ENCODE data around the gene HEG1.

The HEG1 gene

GRCh38 chr3:124973290-124973689 lies 82.5 kb downstream of the HEG1 start:
- no peak for DNase-seq (ENCODE audit: low spot score)

DNA sequence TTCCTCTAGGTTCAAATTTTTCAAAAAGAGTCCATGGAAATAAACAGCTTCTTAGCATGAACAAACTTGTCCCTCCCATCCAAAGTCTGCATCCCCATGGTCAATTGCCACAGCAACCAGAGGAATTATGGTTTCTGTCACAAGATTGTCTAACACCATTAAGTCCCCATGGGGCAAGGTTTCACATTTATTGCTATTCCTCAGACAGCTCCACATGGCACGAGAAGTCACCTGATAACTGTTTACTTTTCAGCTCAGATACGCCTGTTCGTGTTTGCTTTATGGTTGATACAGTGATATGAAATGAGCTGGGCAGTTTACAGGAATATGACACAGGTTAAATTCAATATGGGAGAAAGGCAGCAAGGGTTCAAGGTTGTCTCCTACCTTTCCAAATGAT lies 83.3 kb downstream of the HEG1 start:
- Histone ChIP-seq H3K4me2 (ENCODE audit: insufficient read depth, low read length, poor library complexity, severe bottlenecking) (no peak overlapping the region), H4K91ac (ENCODE audit: low read depth, low read length, poor library complexity) (no peak overlapping the region), H3K4me1 (ENCODE audit: control insufficient read depth in 2 of 2, insufficient read depth in 1 of 2, low read depth in 1 of 2, low read length in 2 of 2) (no peaks in the 10 kb centered on the region), H2AK5ac (ENCODE audit: low read depth, low read length) (no peak overlapping the region), H3K4me3 (ENCODE audit: low read length in 2 of 2) (no peak overlapping the region), H3K4ac (ENCODE audit: low read length) (no peak overlapping the region), H4K8ac (ENCODE audit: low read depth, low read length) (no peak overlapping the region), H3K14ac (ENCODE audit: low read length) (no peak overlapping the region), H2BK5ac (ENCODE audit: low read length) (no peak overlapping the region), H3K9me3 (replicated peaks in 1 of 2; ENCODE audit: control insufficient read depth in 2 of 2, insufficient read depth in 1 of 2, low read depth in 1 of 2, low read length in 2 of 2) (no peaks in the 10 kb centered on the region), H3K27me3 (ENCODE audit: control insufficient read depth in 3 of 3, insufficient read depth in 3 of 3, low read depth in 1 of 3, low read length in 3 of 3) (no peaks in the 10 kb centered on the region), H2BK120ac (ENCODE audit: low read depth, low read length) (no peak overlapping the region), H3K18ac (ENCODE audit: low read length) (no peak overlapping the region), H3K23ac (ENCODE audit: low read depth, low read length, poor library complexity) (no peak overlapping the region), H3K27ac (replicated peaks; ENCODE audit: low read length) (no peak overlapping the region), H2BK12ac (ENCODE audit: low read length) (no peak overlapping the region), H2AFZ (ENCODE audit: low read length) (no peak overlapping the region), H3K36me3 (replicated peaks in 1 of 2; ENCODE audit: control insufficient read depth in 2 of 2, insufficient read depth in 2 of 2, low read length in 2 of 2) (peaks cover 7 to 75% of the 10 kb centered on the region in 2 donors), H3K79me1 (ENCODE audit: low read depth, low read length) (no peaks in the 10 kb centered on the region), H2BK15ac (ENCODE audit: low read length) (no peak overlapping the region), H3K9ac (ENCODE audit: low read depth, low read length, poor library complexity) (no peak overlapping the region)
- WGBS, 2 donors (ENCODE audit: extremely low coverage in 2 of 2, insufficient read length in 2 of 2, insufficient replicate concordance in 1 of 2): no CpG with 5 or more reads among the region's 3 CpGs
- no peak for DNase-seq (ENCODE audit: low spot score)

More at GRCh38 chr3:124973290-124973689, 82.5 kb downstream of the HEG1 start:
- Histone ChIP-seq H4K91ac (ENCODE audit: low read depth, low read length, poor library complexity) (no peak overlapping the region), H3K4ac (ENCODE audit: low read length) (no peak overlapping the region), H3K4me3 (ENCODE audit: low read length in 2 of 2) (no peak overlapping the region), H3K27me3 (ENCODE audit: control insufficient read depth in 3 of 3, insufficient read depth in 3 of 3, low read depth in 1 of 3, low read length in 3 of 3) (no peaks in the 10 kb centered on the region), H2BK15ac (ENCODE audit: low read length) (no peak overlapping the region), H2AFZ (ENCODE audit: low read length) (no peak overlapping the region), H3K9ac (ENCODE audit: low read depth, low read length, poor library complexity) (no peak overlapping the region), H2BK120ac (ENCODE audit: low read depth, low read length) (no peak overlapping the region), H2BK12ac (ENCODE audit: low read length) (no peak overlapping the region), H2BK5ac (ENCODE audit: low read length) (no peak overlapping the region), H3K23ac (ENCODE audit: low read depth, low read length, poor library complexity) (no peak overlapping the region), H3K14ac (ENCODE audit: low read length) (no peak overlapping the region), H3K36me3 (replicated peaks in 1 of 2; ENCODE audit: control insufficient read depth in 2 of 2, insufficient read depth in 2 of 2, low read length in 2 of 2) (peaks cover 7 to 73% of the 10 kb centered on the region in 2 donors), H3K4me2 (ENCODE audit: insufficient read depth, low read length, poor library complexity, severe bottlenecking) (no peak overlapping the region), H3K9me3 (replicated peaks in 1 of 2; ENCODE audit: control insufficient read depth in 2 of 2, insufficient read depth in 1 of 2, low read depth in 1 of 2, low read length in 2 of 2) (no peaks in the 10 kb centered on the region), H3K79me1 (ENCODE audit: low read depth, low read length) (no peaks in the 10 kb centered on the region), H2AK5ac (ENCODE audit: low read depth, low read length) (no peak overlapping the region), H3K4me1 (ENCODE audit: control insufficient read depth in 2 of 2, insufficient read depth in 1 of 2, low read depth in 1 of 2, low read length in 2 of 2) (no peaks in the 10 kb centered on the region), H3K27ac (replicated peaks; ENCODE audit: low read length) (no peak overlapping the region), H4K8ac (ENCODE audit: low read depth, low read length) (no peak overlapping the region), H3K18ac (ENCODE audit: low read length) (no peak overlapping the region)

- Histone ChIP-seq H3K27ac (replicated peaks; ENCODE audit: low read length) (no peak overlapping the region), H3K36me3 (replicated peaks in 1 of 2; ENCODE audit: control insufficient read depth in 2 of 2, insufficient read depth in 2 of 2, low read length in 2 of 2) (peaks cover 7 to 57% of the 10 kb centered on the region in 2 donors), H2BK5ac (ENCODE audit: low read length) (no peak overlapping the region), H3K4ac (ENCODE audit: low read length) (no peak overlapping the region), H4K8ac (ENCODE audit: low read depth, low read length) (no peak overlapping the region), H2BK120ac (ENCODE audit: low read depth, low read length) (no peak overlapping the region), H2AK5ac (ENCODE audit: low read depth, low read length) (no peak overlapping the region), H3K4me1 (ENCODE audit: control insufficient read depth in 2 of 2, insufficient read depth in 1 of 2, low read depth in 1 of 2, low read length in 2 of 2) (no peaks in the 10 kb centered on the region), H3K9me3 (replicated peaks in 1 of 2; ENCODE audit: control insufficient read depth in 2 of 2, insufficient read depth in 1 of 2, low read depth in 1 of 2, low read length in 2 of 2) (no peaks in the 10 kb centered on the region), H3K4me3 (ENCODE audit: low read length in 2 of 2) (no peak overlapping the region), H2BK12ac (ENCODE audit: low read length) (no peak overlapping the region), H3K14ac (ENCODE audit: low read length) (no peak overlapping the region), H3K18ac (ENCODE audit: low read length) (no peak overlapping the region), H2BK15ac (ENCODE audit: low read length) (no peak overlapping the region), H3K79me1 (ENCODE audit: low read depth, low read length) (no peaks in the 10 kb centered on the region), H2AFZ (ENCODE audit: low read length) (no peak overlapping the region), H3K27me3 (ENCODE audit: control insufficient read depth in 3 of 3, insufficient read depth in 3 of 3, low read depth in 1 of 3, low read length in 3 of 3) (no peaks in the 10 kb centered on the region), H3K23ac (ENCODE audit: low read depth, low read length, poor library complexity) (peak overlapping the region; percentile 44), H3K9ac (ENCODE audit: low read depth, low read length, poor library complexity) (peak overlapping the region; percentile 71), H3K4me2 (ENCODE audit: insufficient read depth, low read length, poor library complexity, severe bottlenecking) (no peak overlapping the region), H4K91ac (ENCODE audit: low read depth, low read length, poor library complexity) (no peak overlapping the region)
- no peak for DNase-seq (ENCODE audit: low spot score)
- no CpG with 5 or more reads among the region's 18 CpGs for WGBS, 2 donors (ENCODE audit: extremely low coverage in 2 of 2, insufficient read length in 2 of 2, insufficient replicate concordance in 1 of 2)
These were observed 85.7 kb downstream of the HEG1 start for GRCh38 chr3:124969963-124970722.

- Histone ChIP-seq H2BK15ac (ENCODE audit: low read length) (no peak overlapping the region), H3K36me3 (replicated peaks in 1 of 2; ENCODE audit: control insufficient read depth in 2 of 2, insufficient read depth in 2 of 2, low read length in 2 of 2) (peaks cover 7 to 57% of the 10 kb centered on the region in 2 donors), H3K14ac (ENCODE audit: low read length) (no peak overlapping the region), H2BK5ac (ENCODE audit: low read length) (no peak overlapping the region), H3K79me1 (ENCODE audit: low read depth, low read length) (no peaks in the 10 kb centered on the region), H3K9ac (ENCODE audit: low read depth, low read length, poor library complexity) (no peak overlapping the region), H3K9me3 (replicated peaks in 1 of 2; ENCODE audit: control insufficient read depth in 2 of 2, insufficient read depth in 1 of 2, low read depth in 1 of 2, low read length in 2 of 2) (no peaks in the 10 kb centered on the region), H3K4ac (ENCODE audit: low read length) (no peak overlapping the region), H3K4me2 (ENCODE audit: insufficient read depth, low read length, poor library complexity, severe bottlenecking) (no peak overlapping the region), H3K23ac (ENCODE audit: low read depth, low read length, poor library complexity) (no peak overlapping the region), H4K91ac (ENCODE audit: low read depth, low read length, poor library complexity) (no peak overlapping the region), H3K27ac (replicated peaks; ENCODE audit: low read length) (no peak overlapping the region), H3K27me3 (ENCODE audit: control insufficient read depth in 3 of 3, insufficient read depth in 3 of 3, low read depth in 1 of 3, low read length in 3 of 3) (no peaks in the 10 kb centered on the region), H3K4me3 (ENCODE audit: low read length in 2 of 2) (no peak overlapping the region), H2AFZ (ENCODE audit: low read length) (no peak overlapping the region), H2AK5ac (ENCODE audit: low read depth, low read length) (no peak overlapping the region), H3K4me1 (ENCODE audit: control insufficient read depth in 2 of 2, insufficient read depth in 1 of 2, low read depth in 1 of 2, low read length in 2 of 2) (no peaks in the 10 kb centered on the region), H3K18ac (ENCODE audit: low read length) (no peak overlapping the region), H4K8ac (ENCODE audit: low read depth, low read length) (no peak overlapping the region), H2BK120ac (ENCODE audit: low read depth, low read length) (no peak overlapping the region), H2BK12ac (ENCODE audit: low read length) (no peak overlapping the region)
- DNase-seq (ENCODE audit: low spot score): no peak
- WGBS, 2 donors (ENCODE audit: extremely low coverage in 2 of 2, insufficient read length in 2 of 2, insufficient replicate concordance in 1 of 2): no CpG with 5 or more reads among the region's 8 CpGs
These were observed 86.6 kb downstream of the HEG1 start for GRCh38 chr3:124969190-124969589.
